Erythroblast (primary cell): ENCODE measurements around the gene JARID2.

Source experiments
- GATA1 ChIP-seq: IDR thresholded peaks from 2 replicates; pipeline ENCODE4 v1.6.1; 2011; ENCODE audit warnings: low read depth, mild to moderate bottlenecking, control low read depth, low read length, moderate library complexity
- POLR2A ChIP-seq: IDR thresholded peaks from 2 replicates; pipeline ENCODE4 v1.6.1; 2011; ENCODE audit warnings: mild to moderate bottlenecking, low read length

GRCh38 chr6:15553031-15553430 is 307.2 kb downstream of the JARID2 start:
- TF ChIP-seq POLR2A, result no peak
- no peak for TF ChIP-seq GATA1
